Measurements from ENCODE around the gene OMA1.
A peak's percentile ranks its signal among the peaks of the same experiment; 100 is the strongest.
"Not testable (repeated sequence)": the region's sequence is repeated elsewhere in the genome, so short reads cannot be mapped to it uniquely, and the experiment has no call there.

Gene OMA1

GRCh38 chr1:58551186-58552140 lies 4.9 kb upstream of the OMA1 start:
- H3K27ac ChIP-seq (ENCODE audit: low read depth, low read length): no peak overlapping the region
- H2AFZ ChIP-seq (ENCODE audit: insufficient read depth, low read length, poor library complexity): no peak overlapping the region
- no peak overlapping the region for H3K4me2 ChIP-seq (ENCODE audit: low read length)
- DNase-seq: no peak
- no peak overlapping the region for H2AK5ac ChIP-seq (ENCODE audit: low read length)
- H3K36me3 ChIP-seq (ENCODE audit: control insufficient read depth in 1 of 2, insufficient read depth in 2 of 2, low read length in 2 of 2): no peaks in the 10 kb centered on the region
- H3K79me1 ChIP-seq (ENCODE audit: low read length): peaks cover under 1% of the 10 kb centered on the region
- H4K91ac ChIP-seq (ENCODE audit: low read depth, low read length): no peak overlapping the region
- no peaks in the 10 kb centered on the region for H3K79me2 ChIP-seq (ENCODE audit: control insufficient read depth, insufficient read depth, low read length, poor library complexity)
- no peak overlapping the region for H2BK5ac ChIP-seq (ENCODE audit: low read depth, low read length, poor library complexity)
- H2BK120ac ChIP-seq (ENCODE audit: insufficient read depth, low read length, poor library complexity): no peak overlapping the region
- H3K4me3 ChIP-seq (ENCODE audit: low read depth, low read length): no peak overlapping the region
- H4K12ac ChIP-seq (ENCODE audit: low read depth, low read length): no peak overlapping the region
- H3K27me3 ChIP-seq (ENCODE audit: insufficient read depth, low read length): no peaks in the 10 kb centered on the region
- no peak overlapping the region for H3K4ac ChIP-seq (ENCODE audit: low read depth, low read length)
- no peak overlapping the region for H3K9ac ChIP-seq (ENCODE audit: low read length)
- no CpG with 5 or more reads among the region's 9 CpGs for WGBS (ENCODE audit: extremely low coverage, insufficient coverage, insufficient read length)
- no peak overlapping the region for H3K23ac ChIP-seq (ENCODE audit: low read length)
- H2BK12ac ChIP-seq (ENCODE audit: low read length): no peak overlapping the region
- H3K18ac ChIP-seq (ENCODE audit: low read length): no peak overlapping the region
- H4K8ac ChIP-seq (ENCODE audit: low read depth, low read length): no peak overlapping the region
- H3K4me1 ChIP-seq (ENCODE audit: control insufficient read depth in 1 of 2, insufficient read depth in 2 of 2, low read length in 2 of 2): no peaks in the 10 kb centered on the region
- H3K14ac ChIP-seq (ENCODE audit: low read length): no peak overlapping the region
- H3K9me3 ChIP-seq (ENCODE audit: insufficient read depth, low read depth, low read length): no peaks in the 10 kb centered on the region

- H3K27ac ChIP-seq (ENCODE audit: low read depth, low read length); H4K91ac ChIP-seq (ENCODE audit: low read depth, low read length); H3K27me3 ChIP-seq (ENCODE audit: insufficient read depth, low read length); H3K4me3 ChIP-seq (ENCODE audit: low read depth, low read length); H3K9me3 ChIP-seq (ENCODE audit: insufficient read depth, low read depth, low read length); H2BK5ac ChIP-seq (ENCODE audit: low read depth, low read length, poor library complexity); H3K79me2 ChIP-seq (ENCODE audit: control insufficient read depth, insufficient read depth, low read length, poor library complexity); H4K12ac ChIP-seq (ENCODE audit: low read depth, low read length); H2AK5ac ChIP-seq (ENCODE audit: low read length); H3K23ac ChIP-seq (ENCODE audit: low read length); H3K14ac ChIP-seq (ENCODE audit: low read length); H3K4me1 ChIP-seq (ENCODE audit: control insufficient read depth in 1 of 2, insufficient read depth in 2 of 2, low read length in 2 of 2); DNase-seq; H4K8ac ChIP-seq (ENCODE audit: low read depth, low read length); H2BK120ac ChIP-seq (ENCODE audit: insufficient read depth, low read length, poor library complexity); H2BK12ac ChIP-seq (ENCODE audit: low read length); H3K9ac ChIP-seq (ENCODE audit: low read length); H3K4me2 ChIP-seq (ENCODE audit: low read length); H3K4ac ChIP-seq (ENCODE audit: low read depth, low read length); H2AFZ ChIP-seq (ENCODE audit: insufficient read depth, low read length, poor library complexity); H3K79me1 ChIP-seq (ENCODE audit: low read length); H3K18ac ChIP-seq (ENCODE audit: low read length); H3K36me3 ChIP-seq (ENCODE audit: control insufficient read depth in 1 of 2, insufficient read depth in 2 of 2, low read length in 2 of 2): not testable (repeated sequence)
- whole genome bisulfite sequencing (ENCODE audit: extremely low coverage, insufficient coverage, insufficient read length): no CpG with 5 or more reads among the region's 6 CpGs
These were observed 2.8 kb upstream of the OMA1 start for GRCh38 chr1:58549291-58549690.

- Histone ChIP-seq H3K4me3 (ENCODE audit: low read depth, low read length) (no peak overlapping the region), H3K27ac (ENCODE audit: low read depth, low read length) (no peak overlapping the region), H3K23ac (ENCODE audit: low read length) (no peak overlapping the region), H4K12ac (ENCODE audit: low read depth, low read length) (no peak overlapping the region), H3K4ac (ENCODE audit: low read depth, low read length) (no peak overlapping the region), H2BK5ac (ENCODE audit: low read depth, low read length, poor library complexity) (no peak overlapping the region), H3K4me2 (ENCODE audit: low read length) (no peak overlapping the region), H3K36me3 (ENCODE audit: control insufficient read depth in 1 of 2, insufficient read depth in 2 of 2, low read length in 2 of 2) (no peaks in the 10 kb centered on the region), H2AFZ (ENCODE audit: insufficient read depth, low read length, poor library complexity) (no peak overlapping the region), H2BK120ac (ENCODE audit: insufficient read depth, low read length, poor library complexity) (no peak overlapping the region), H2AK5ac (ENCODE audit: low read length) (no peak overlapping the region), H3K14ac (ENCODE audit: low read length) (no peak overlapping the region), H3K9ac (ENCODE audit: low read length) (no peak overlapping the region), H2BK12ac (ENCODE audit: low read length) (no peak overlapping the region), H3K79me1 (ENCODE audit: low read length) (peaks cover 7% of the 10 kb centered on the region), H3K18ac (ENCODE audit: low read length) (no peak overlapping the region), H4K8ac (ENCODE audit: low read depth, low read length) (no peak overlapping the region), H3K9me3 (ENCODE audit: insufficient read depth, low read depth, low read length) (no peaks in the 10 kb centered on the region), H3K27me3 (ENCODE audit: insufficient read depth, low read length) (no peaks in the 10 kb centered on the region), H4K91ac (ENCODE audit: low read depth, low read length) (no peak overlapping the region), H3K4me1 (ENCODE audit: control insufficient read depth in 1 of 2, insufficient read depth in 2 of 2, low read length in 2 of 2) (no peaks in the 10 kb centered on the region), H3K79me2 (ENCODE audit: control insufficient read depth, insufficient read depth, low read length, poor library complexity) (no peaks in the 10 kb centered on the region)
- no CpG with 5 or more reads among the region's 2 CpGs for WGBS (ENCODE audit: extremely low coverage, insufficient coverage, insufficient read length)
- no peak for DNase-seq
These were observed 1.8 kb upstream of the OMA1 start for GRCh38 chr1:58548371-58548770.

- no peak overlapping the region for H2BK120ac ChIP-seq (ENCODE audit: insufficient read depth, low read length, poor library complexity)
- peak overlapping the region; percentile 22 for H3K4ac ChIP-seq (ENCODE audit: low read depth, low read length)
- no peaks in the 10 kb centered on the region for H3K36me3 ChIP-seq (ENCODE audit: control insufficient read depth in 1 of 2, insufficient read depth in 2 of 2, low read length in 2 of 2)
- no CpG with 5 or more reads among the region's 43 CpGs for WGBS (ENCODE audit: extremely low coverage, insufficient coverage, insufficient read length)
- no peak overlapping the region for H2AK5ac ChIP-seq (ENCODE audit: low read length)
- peak overlapping the region; percentile 67 for H4K12ac ChIP-seq (ENCODE audit: low read depth, low read length)
- H3K9me3 ChIP-seq (ENCODE audit: insufficient read depth, low read depth, low read length): no peaks in the 10 kb centered on the region
- peak overlapping the region; percentile 82 for H3K27ac ChIP-seq (ENCODE audit: low read depth, low read length)
- peak overlapping the region; percentile 32 for H3K14ac ChIP-seq (ENCODE audit: low read length)
- H3K4me1 ChIP-seq (ENCODE audit: control insufficient read depth in 1 of 2, insufficient read depth in 2 of 2, low read length in 2 of 2): no peaks in the 10 kb centered on the region
- H2AFZ ChIP-seq (ENCODE audit: insufficient read depth, low read length, poor library complexity): peak overlapping the region; percentile 24
- no peak overlapping the region for H2BK12ac ChIP-seq (ENCODE audit: low read length)
- H2BK5ac ChIP-seq (ENCODE audit: low read depth, low read length, poor library complexity): peak overlapping the region; percentile 50
- H3K9ac ChIP-seq (ENCODE audit: low read length): peak overlapping the region; percentile 42
- no peaks in the 10 kb centered on the region for H3K79me2 ChIP-seq (ENCODE audit: control insufficient read depth, insufficient read depth, low read length, poor library complexity)
- H4K8ac ChIP-seq (ENCODE audit: low read depth, low read length): peak overlapping the region; percentile 80
- H3K79me1 ChIP-seq (ENCODE audit: low read length): peaks cover 7% of the 10 kb centered on the region
- peak; percentile 58 to 75 for DNase-seq
- H3K18ac ChIP-seq (ENCODE audit: low read length): peak overlapping the region; percentile 37
- no peak overlapping the region for H3K23ac ChIP-seq (ENCODE audit: low read length)
- peak overlapping the region; percentile 83 for H3K4me3 ChIP-seq (ENCODE audit: low read depth, low read length)
- peak overlapping the region; percentile 76 for H3K4me2 ChIP-seq (ENCODE audit: low read length)
- H4K91ac ChIP-seq (ENCODE audit: low read depth, low read length): peak overlapping the region; percentile 49
- no peaks in the 10 kb centered on the region for H3K27me3 ChIP-seq (ENCODE audit: insufficient read depth, low read length)
These were observed 671 bp downstream of the OMA1 start for GRCh38 chr1:58545591-58546519.

Measured in trophoblast cell (in vitro differentiated cells and primary cell).